HL-60/S4 treated with phorbol 12-myristate 13-acetate at 8.2 ng/mL for 4 days and 3 days (cell line): ENCODE data around the gene LMX1A.

Experiments used
- in situ Hi-C: fragments of 300-500 bp; cut with MboI; formaldehyde crosslinking; loops from 2 replicates; pipeline ENCODE4 v1.15.0; 2022; ENCODE audit warnings: low sequenced_read_pairs

LMX1A gene

GRCh38 chr1:165369255-165369848 is 12.8 kb upstream of the LMX1A start:
- in situ Hi-C loops: no loop called here

DNA sequence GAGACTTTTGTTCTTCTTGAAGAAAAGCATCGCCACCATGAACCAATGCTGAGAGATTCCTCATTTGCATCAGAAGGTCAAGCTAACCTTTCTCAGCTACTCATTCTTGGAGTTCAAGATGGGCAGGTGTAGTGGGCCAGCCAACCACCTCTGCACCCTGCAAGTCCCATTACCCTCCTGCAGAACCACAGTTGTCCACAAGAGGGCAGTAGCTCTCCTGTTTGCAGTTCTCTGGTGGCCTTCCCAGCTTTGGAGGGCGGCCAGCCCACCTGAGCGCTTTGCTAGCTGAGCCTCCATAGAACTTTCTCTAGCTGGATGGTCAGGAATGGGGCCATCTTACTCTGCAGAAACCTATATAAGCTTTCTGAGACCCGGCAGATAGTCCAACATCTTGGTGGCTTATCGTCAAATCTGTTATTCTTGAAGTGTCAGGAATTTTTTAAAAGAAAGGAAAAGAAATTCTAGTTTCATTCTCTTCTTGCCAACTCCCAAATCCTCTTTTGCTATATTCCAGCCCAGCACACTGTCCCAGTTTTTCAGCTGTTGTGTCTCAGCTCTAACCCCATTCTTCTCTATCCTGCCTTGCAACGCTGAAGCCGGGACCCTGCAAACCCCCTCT is 11.0 kb upstream of the LMX1A start:
- in situ Hi-C loops: no loop called here

DNA sequence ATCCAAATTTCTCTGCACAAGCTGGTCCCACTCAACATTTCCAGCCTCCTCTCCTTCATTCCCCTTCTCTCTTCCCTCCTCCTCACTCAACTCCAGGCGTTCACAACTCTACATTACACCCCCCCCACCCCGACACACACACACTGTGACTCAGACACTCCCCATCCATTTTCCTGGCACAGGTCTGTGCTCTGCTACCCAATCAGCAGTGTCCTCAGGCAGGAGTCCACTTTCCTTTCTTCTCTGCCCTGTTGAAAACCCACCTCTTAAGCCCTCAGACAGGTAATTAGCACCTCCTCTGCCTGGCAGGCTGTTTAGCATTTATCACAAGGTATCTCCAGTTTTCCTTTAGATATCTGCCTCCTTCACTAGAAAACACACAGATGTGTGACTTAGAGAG is 8.8 kb upstream of the LMX1A start:
- in situ Hi-C loops: no loop called here

DNA sequence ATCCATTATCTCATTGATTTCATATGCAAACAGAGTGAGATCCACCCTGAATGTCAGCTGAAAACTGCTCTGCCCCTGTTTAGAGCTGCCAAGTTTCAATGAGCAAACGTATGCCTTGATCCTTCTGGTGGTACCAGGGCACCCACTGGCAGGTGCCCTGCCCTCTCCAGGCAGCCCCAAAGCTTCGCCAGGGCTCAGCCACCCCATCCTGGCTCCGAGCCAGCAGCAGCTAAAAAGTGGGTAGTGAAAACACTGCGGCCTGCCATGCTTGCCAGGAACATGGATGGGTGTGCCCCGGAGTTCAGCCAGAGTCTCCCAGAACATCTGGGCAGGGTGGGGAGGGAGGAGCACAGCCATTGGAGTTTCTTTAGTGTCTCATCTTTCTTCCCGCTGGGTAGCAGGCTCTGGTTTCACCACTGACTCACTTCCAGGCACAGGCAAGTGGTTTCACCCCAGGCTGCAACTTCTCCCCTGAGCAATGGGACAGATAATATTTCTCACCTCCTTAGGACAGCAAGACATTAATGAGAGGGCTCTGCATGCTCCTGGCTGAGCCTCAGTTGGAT is 8.1 kb upstream of the LMX1A start:
- in situ Hi-C loops: no loop called here

- in situ Hi-C loops: no loop called here
Observed at GRCh38 chr1:165356876-165357275, 361 bp upstream of the LMX1A start.

DNA sequence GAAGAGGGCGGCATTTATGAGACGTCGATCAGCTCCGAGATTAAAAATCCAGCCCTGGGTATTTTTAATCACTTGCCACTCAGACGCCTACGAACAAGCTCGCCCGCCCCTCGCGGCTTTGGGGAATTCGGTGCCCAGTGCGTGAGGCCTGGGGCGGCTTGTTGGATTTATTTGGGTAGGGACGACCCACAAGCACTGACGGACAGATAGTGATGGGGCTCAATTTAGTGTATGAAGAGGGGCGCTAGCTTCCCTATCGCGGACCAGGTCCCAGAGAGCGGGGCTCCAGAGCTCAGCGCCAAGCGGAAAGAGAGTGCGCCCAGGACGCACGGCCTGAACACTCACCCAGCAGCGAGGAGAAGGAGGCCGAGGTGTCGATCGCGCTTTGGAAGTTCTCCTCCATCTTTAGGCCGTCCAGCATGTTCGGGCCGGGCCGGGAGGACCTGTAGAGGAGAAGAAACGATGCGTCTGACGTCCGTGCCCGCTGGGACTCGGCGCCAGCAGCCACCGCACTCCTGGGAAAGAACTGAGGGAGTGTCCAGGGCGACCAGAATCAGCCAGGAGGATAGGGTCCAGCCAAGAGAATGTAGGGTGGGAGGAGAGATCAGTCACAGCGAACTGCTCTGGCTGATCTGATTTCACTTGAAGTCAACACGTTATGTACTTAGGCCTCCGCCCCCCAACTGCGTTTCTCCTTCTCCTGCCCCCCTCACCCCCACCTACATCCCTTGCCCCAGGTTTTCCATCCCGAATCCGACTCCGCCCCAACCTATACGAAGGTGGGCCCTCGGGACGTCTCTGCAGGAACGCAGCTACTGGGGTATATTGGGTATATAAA is 1.2 kb downstream of the LMX1A start:
- in situ Hi-C loops: no loop called here

DNA sequence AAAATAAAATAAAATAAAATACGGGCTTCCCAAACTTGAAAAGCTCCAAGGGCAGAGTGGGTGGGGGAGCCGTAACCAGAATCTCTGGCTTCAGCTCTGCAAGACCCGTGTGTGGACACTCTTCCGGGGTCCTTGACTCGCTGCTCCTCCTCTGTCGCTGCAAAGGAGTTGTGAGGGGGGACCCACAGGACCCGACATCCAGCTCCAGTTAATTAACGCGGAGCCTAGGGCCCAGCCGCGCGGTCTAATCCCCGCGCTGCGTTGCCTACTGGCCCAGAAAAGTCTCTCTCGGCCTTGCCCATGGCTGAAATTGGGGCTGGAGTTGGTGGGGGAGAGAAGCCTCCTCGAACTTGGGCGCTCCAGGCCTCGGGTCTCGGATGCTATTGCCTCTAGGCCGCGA is 1.8 kb downstream of the LMX1A start:
- in situ Hi-C loops: no loop called here

GRCh38 chr1:165353731-165354671 is 2.5 kb downstream of the LMX1A start:
- in situ Hi-C loops: no loop called here

GRCh38 chr1:165352442-165353293 is 3.8 kb downstream of the LMX1A start:
- in situ Hi-C loops: no loop called here

- in situ Hi-C loops: no loop called here
Observed at GRCh38 chr1:165351863-165352441, 4.6 kb downstream of the LMX1A start.

DNA sequence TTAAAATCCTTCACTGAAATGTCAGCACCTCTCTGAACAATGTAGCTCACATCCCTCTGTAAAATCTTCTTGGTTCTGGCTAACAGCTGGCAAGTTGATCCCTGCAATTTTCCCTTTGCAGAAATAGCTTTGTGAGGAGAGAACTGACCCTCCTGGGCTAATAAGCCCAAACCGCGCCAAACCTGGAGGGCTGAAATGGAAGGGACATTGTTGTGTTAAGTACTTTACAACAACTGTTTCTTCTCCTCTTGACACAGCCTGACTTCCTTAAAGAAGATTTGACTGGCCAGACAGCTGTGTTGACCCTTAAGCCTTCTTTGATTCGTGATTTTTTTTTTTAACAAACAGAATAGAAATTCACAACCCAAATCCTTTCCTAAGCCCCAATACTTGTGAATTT is 5.7 kb downstream of the LMX1A start:
- in situ Hi-C loops: no loop called here

DNA sequence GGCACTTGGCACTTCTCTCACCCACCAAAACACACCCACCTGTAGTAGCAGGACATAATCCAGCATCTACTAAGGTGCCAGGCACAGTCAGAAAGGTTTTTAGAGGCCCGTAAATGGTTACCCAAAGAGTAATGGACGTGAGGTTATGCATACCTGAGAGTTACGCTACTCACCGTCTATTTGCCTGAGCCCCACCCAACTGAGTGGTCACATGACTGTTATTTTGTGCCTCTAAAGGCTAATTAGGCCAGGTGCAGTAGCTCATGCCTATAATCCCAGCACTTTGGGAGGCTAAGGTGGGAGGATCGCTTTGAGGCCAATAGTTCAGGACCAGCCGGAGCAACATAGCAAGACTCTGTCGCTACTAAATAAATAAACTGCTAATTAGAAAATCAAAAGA is 11.0 kb downstream of the LMX1A start:
- in situ Hi-C loops: no loop called here

- in situ Hi-C loops: no loop called here
Observed at GRCh38 chr1:165344736-165345135, 11.8 kb downstream of the LMX1A start.

GRCh38 chr1:165344198-165344597 is 12.3 kb downstream of the LMX1A start:
- in situ Hi-C loops: no loop called here

- in situ Hi-C loops: no loop called here
Observed at GRCh38 chr1:165342587-165342986, 13.9 kb downstream of the LMX1A start.

- in situ Hi-C loops: no loop called here
Observed at GRCh38 chr1:165342168-165342567, 14.3 kb downstream of the LMX1A start.

DNA sequence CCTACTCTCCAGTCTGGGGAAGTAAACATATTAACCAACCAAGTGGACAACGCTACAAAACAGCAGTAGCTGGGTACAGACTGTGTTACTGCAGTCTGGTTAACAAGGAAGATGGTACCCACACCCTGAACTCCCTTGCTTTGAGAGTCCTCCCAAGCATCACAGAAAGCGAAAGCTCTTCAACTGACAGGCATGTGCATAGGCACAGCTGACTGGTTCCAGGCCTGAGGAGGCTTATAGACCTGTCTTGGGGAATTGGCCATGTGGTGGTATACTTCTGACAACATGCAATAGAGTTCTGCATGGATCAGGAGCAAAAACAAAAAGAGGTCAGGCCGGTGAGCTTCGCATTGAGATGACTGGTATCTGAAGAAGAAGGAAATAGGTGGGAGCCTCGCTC is 17.4 kb downstream of the LMX1A start:
- in situ Hi-C loops: no loop called here

DNA sequence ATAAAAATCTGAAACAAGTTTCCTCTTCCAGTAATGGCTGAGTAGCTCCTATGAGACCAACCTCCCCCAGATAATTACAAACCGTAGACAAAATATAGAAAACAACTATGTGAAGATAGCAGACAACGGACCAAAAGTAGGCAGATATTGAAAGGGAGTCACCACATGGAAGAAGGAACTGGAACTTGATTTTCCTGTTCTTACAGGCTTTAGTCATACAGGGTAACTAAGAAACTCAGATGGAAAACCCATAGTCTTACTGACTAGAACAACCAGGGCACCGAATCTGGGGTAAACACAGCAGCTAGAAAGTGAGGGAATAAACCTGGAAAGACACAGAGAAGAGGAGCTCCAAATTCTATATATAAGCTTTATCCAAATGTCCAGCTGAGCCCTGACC is 26.0 kb downstream of the LMX1A start:
- in situ Hi-C loops: no loop called here

- in situ Hi-C loops: no loop called here
Observed at GRCh38 chr1:165329104-165329503, 27.4 kb downstream of the LMX1A start.
